HG02938 (cell line): ENCODE data around the gene FBXW8.

ENCODE experiments used
- ATAC-seq: cut with Tn5 transposase; IDR thresholded peaks from one replicate; pipeline ENCODE4 v1.9.1; 2021; ENCODE audit warnings: mild to moderate bottlenecking, moderate library complexity; ENCODE audit not compliant: unreplicated experiment

Gene FBXW8

DNA sequence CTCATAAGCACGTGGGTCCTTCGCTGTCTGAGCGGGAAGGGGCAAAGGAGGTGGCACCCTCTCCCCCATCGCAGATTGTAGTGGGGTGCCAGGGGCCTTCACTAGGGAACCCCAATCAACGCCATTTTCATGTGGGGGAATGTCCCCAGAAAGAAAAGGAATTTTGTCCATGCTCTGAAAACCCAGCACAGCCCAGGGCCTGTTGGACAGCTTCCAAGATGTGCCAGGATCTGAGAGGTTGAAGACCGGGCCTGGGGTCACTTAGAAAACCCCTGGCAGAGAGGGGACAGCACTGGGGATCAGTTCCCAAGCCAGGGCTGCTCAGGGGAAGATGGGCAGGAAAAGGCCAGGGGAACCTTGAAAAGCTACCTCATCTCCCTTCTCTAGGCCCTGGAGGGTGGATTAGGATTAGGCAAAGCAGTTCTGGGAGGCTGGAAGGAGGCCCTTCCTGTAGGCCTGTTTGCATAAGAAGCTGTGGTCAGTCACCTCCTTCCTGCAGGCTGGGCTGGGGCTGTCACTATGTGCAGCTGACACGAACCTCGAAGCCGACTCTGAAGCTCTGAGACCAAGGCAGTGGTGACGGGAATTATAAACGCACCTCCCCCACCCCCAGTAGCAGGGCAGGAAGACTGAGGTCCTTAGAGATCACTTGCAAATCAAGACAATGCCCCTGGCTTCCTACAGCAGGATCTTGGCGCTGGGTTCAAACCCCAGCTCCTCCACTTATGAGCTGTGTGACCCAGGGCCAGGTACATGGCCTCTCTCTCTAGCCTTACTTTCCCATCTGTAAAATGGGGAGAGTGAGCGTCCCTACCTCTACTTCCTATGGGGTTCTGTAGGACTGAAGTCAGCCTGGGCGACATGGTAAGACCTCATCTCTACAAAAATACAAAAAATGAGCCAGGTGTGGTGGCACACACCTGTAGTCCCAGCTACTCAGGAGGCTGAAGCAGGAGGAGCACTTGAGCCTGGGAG is 159.5 kb downstream of the FBXW8 start:
- no peak for ATAC-seq

DNA sequence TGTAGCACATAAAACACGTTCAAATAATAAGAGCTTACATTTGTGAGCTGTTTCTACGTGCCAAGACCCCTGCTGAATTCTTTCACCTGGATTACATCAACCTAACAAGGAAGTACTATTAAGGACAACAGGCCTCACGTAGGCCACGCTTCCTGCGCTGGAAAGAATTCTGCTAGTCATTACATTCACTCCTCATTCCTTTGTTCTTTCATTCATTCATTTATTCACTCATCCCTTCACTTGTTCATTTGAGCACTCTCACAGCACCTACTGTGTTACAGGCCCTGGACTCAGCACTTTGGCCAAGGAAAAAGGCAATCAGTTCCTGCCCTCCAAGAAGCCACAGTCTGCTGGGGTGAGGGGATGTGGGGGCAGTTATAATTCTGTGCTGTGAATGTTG is 160.3 kb downstream of the FBXW8 start:
- no peak for ATAC-seq

DNA sequence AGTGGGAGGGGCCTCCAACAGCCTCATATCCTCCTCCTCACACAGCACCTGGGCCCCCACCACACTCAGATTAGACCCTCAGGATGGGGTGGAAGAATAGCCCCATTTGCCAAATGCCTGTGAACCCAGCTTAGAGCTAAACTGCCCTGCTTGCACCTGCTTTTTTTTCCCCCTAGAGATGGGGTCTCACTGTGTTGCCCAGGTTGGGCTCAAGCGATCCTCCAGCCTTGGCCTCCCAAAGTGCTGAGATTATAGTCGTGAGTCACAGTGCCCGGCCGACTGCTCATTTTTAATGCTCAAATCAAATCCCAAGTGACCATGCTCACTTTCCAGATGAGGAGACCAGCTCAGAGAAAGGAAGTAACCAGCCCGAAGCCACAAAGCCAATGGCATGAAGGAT is 161.4 kb downstream of the FBXW8 start:
- ATAC-seq = no peak

DNA sequence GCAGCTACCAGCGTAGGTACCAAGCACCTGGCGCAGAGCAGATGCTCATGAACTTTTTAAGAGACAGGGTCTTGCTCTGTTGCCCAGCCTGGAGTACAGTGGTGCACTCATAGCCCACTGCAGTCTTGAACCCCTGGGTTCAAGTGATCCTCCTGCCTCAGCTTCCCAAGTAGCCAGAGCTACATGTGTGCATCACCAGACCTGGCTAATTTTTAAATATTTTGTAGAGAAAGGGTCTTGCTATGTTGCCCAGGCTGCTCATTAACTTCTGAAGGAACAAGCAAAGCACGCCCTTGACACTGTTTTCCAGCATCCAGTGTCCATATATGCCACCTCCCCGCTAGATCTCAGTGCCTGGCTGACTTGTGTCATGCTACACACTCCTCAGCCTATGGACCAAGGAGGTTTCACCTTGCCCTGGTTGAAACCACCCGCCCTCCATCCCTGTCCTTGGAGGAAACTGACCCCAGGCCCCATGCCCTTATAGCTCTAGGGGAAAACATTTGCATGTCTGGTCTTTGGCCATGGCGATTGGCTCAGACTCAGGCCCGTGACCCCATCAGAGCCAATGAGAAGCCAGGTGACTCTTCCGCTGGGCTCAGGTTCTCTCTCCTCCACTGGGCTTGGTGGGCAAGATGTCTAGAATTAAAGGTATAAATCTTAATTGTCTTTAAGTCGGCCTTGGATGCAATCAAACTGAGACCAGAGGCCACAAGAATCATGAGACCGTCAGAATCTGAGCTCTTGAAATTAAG is 162.2 kb downstream of the FBXW8 start:
- no peak for ATAC-seq

DNA sequence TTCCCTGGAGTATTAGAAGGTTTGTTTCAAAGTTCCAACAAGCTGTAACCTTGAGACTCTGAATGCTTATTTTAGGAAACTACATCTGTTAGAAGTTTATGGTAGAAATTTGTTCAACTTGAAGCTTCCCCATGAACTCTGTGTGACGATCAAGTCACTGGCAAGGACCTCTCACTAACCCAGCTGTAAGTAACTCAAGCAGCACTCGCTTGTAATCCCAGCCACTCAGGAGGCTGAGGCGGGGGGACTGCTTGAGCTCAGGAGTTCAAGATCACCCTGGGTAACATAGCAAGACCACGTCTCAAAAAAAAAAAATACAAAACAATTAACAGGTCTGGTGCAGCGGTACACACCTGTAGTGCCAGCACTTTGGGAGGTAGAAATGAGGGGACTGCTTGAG is 162.9 kb downstream of the FBXW8 start:
- ATAC-seq = no peak

DNA sequence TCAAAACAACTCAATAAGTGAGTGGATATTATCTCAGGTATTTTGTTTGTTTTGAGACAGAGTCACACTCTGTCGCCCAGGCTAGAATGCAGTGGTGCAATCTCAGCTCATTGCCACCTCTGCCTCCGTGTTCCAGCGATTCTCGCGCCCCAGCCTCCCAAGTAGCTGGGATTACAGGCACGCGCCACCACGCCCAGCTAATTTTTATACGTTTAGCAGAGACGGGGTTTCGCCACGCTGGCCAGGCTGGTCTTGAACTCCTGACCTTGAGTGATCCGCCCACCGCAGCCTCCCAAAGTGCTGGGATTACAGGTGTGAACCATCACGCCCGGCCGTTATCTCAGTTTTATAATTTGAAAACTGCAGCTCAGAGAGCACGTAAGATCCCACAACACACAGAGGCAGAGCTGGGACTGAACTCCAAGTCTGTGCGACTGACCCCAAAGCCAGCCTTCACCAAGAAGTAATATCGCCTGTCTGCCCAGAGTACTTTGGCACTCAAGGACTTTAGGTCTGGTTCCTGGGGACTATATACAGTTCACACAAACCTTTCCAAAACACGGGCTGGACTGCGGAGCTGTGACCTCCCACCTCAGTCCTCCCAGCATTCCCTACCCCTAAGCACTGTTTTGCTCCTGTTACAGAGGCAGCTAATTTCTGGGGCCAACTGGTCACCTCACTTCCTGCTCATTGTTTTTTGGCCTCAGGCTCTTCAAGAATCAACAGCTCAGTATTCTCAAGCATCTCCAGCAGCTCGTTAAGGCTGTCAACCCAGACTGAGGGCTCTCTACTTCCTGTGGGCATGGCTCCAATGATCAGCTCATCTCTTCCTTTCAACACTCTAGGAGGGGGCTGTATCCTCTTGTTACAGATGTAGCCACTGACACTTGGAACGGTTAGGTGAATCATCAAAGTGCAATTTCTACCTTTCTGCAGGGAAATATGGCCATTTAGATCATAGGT is 165.9 kb downstream of the FBXW8 start:
- ATAC-seq = no peak

DNA sequence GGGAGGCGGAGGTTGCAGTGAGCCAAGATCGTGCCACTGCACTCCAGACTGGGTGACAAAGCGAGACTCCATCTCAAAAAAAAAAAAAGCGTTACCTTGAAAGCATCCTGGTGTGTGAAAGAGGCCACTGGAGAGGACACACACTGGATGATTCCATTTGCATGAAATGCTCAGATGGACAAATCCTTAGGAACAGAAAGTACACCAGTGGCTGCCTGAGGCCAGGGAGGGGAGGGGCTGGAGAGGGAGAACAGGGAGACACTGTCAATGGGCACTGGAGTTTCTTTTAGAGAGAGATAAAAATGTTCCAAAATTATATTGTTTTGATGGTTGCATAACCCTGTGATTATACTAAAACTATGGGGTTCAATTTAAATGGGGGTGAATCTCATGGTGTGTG is 168.7 kb downstream of the FBXW8 start:
- ATAC-seq = no peak

DNA sequence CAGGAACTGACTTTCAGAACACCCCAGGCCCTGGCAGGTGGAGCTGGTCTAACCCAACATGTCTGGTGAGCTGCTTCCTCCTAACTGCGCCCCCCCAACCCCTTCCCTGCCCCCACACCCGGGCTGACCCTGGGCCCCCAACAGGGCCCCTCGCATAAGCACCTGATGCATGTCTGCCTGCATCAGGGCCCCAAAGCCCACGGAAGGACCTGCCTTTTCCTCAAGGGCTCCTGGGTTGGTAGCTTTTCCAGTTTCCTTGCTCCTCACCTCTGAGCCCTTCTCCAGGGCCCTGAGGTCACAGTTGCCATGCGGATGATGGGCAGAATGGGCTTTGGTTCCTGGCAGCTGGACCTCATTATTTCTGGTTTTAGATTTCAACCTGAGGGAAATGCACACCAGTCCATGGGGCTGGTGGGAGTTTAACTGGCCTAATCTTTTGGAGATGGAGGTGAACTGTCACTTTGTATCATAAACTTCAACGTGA is 170.0 kb downstream of the FBXW8 start:
- no peak for ATAC-seq
